Measurements from ENCODE around the gene PARVB.

GRCh38 chr22:44204739-44205515 is 180.8 kb downstream of the PARVB start:
- no peak for TF ChIP-seq CTCF (IDR thresholded peaks at IDR 0.05)
- no peak for TF ChIP-seq POLR2A (IDR thresholded peaks at IDR 0.05)

Data from body of pancreas (tissue), 4 donors.